Measurements from ENCODE around the gene RBM47. TPM values are rescaled to one million over a fixed set of nuclear protein-coding genes. Genes with fewer than 3 reads are reported as not detected.

RBM47 gene
- total RNA-seq (10 to 100 TPM in 1 of 2 donors, 1 to 10 TPM in 1; 6.0 to 13.6 TPM), polyA plus RNA-seq (ENCODE audit: insufficient read length in 2 of 2) (1 to 10 TPM; 1.6 to 2.0 TPM)
- long read RNA-seq, donor 1: 0 reads
- long read RNA-seq, donor 2: 0 reads
- long read RNA-seq, donor 3: 0 reads
- long read RNA-seq, donor 4: 0 reads

DNA sequence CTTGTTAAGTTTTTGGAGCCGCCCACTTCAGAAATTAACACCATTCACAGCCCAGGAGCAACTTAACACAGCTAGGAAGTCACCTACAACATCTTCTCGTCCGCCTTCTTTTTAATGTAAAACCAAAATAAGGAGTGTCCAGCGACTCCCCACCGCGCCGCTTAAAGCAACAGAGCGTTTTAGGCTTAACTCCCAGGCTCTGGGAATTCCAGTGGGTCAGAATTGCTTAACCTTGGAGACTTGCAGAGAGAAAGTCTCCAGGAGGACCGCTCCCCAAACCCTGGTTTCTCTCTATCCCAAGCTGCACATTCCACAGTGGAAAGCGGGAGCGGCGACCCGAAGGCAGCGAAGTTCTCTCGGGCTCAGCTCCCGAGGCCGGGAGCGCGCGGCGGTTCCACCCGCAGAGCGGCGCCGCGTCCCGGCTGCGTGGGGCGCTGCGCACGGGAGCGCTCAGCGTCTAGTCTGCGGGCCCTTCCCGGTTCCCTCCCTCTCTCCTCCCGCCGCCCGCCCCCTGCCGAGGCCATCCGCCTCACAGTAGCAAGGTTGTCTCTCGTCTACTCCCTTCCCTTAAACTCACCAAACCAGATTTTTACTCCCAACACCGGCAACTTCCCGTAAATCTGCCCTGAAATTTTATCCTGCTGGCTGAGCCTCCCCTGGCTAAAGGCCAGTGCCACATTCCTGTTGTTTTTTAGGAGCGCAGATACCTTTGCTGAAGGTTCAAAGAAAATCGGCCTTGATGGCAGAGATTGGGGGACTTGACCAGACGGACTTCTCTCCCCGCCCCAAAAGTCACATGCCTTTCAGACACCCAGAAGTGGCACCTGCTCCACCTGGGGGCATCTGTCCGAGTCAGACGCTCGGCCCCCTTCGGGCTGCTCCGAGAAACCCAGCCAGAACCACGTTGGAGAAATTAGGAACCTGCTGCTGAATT, at the start of gene RBM47:
Gene RBM47 (minus strand): TSS at position 464 of the 934 bp plus-strand sequence. CDS start 190,971 bp downstream, outside the sequence.
- DNase-seq (ENCODE audit: low read depth in 4 of 6, low spot score in 6 of 6): peak in 3 of 6 donors; percentile 17 to 68 (median 64)
- Histone ChIP-seq H3K9me3 (ENCODE audit: control insufficient read depth, insufficient read depth, low read length) (no peaks in the 10 kb centered on the region), H3K36me3 (ENCODE audit: control insufficient read depth, insufficient read depth, low read length) (no peaks in the 10 kb centered on the region), H3K27me3 (ENCODE audit: control insufficient read depth, insufficient read depth, low read length) (peaks cover 27% of the 10 kb centered on the region), H3K4me3 (ENCODE audit: low read depth, low read length) (peak within 1 kb of the TSS; percentile 30), H3K27ac (ENCODE audit: low read depth, low read length) (peak within 1 kb of the TSS; percentile 38), H3K4me1 (ENCODE audit: control insufficient read depth, insufficient read depth, low read length) (peaks cover 12% of the 10 kb centered on the region)
- under 1% methylated on average over 51 of the region's 53 CpGs for WGBS (ENCODE audit: insufficient coverage)

DNA sequence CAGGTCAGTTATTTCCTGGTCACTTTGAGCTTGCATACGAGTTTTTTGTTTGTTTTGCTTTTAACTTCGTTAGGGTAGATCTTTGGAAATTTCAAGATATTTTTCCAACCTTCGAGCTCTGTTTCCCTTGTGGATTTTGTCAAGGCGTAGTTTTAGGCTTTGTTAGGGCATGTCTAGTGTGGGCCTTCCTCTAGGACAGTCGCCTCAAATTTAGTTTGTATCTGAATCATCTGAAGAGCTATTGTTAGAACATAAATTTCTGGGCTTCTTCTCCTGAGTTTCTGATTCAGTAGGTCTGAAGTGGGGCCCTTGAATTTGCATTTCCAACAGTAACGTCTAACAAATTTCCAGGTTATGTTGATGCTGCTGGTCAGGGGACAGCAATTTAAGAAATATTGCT, 48.8 kb upstream of the RBM47 start:
- no peaks in the 10 kb centered on the region for H3K4me1 ChIP-seq (ENCODE audit: control insufficient read depth, insufficient read depth, low read length)
- no peak overlapping the region for H3K4me3 ChIP-seq (ENCODE audit: low read depth, low read length)
- 87% methylated on average over 3 of the region's 6 CpGs for WGBS (ENCODE audit: insufficient coverage)
- H3K27me3 ChIP-seq (ENCODE audit: control insufficient read depth, insufficient read depth, low read length): no peaks in the 10 kb centered on the region
- H3K27ac ChIP-seq (ENCODE audit: low read depth, low read length): no peak overlapping the region
- no peaks in the 10 kb centered on the region for H3K36me3 ChIP-seq (ENCODE audit: control insufficient read depth, insufficient read depth, low read length)
- no peak for DNase-seq (ENCODE audit: low read depth in 4 of 6, low spot score in 6 of 6)
- no peaks in the 10 kb centered on the region for H3K9me3 ChIP-seq (ENCODE audit: control insufficient read depth, insufficient read depth, low read length)

DNA sequence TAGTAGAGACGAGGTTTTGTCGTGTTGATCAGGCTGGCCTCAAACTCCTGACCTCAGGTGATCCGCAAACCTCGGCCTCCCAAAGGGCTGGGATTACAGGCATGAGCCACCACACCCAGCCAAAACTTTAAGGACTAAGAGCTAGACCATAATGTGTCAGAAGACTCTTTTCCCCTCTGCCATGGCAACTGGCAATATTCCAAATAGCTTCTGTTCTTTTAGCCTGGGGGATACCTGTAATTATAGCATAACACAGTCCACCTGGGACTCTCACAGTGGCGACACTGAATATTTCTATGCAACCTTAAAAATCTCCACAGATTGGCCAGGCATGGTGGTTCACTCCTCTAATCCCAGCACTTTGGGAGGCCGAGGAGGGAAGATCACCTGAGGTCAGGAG, 45.5 kb upstream of the RBM47 start:
- Histone ChIP-seq H3K27ac (ENCODE audit: low read depth, low read length) (no peak overlapping the region), H3K9me3 (ENCODE audit: control insufficient read depth, insufficient read depth, low read length) (no peaks in the 10 kb centered on the region), H3K4me3 (ENCODE audit: low read depth, low read length) (no peak overlapping the region), H3K27me3 (ENCODE audit: control insufficient read depth, insufficient read depth, low read length) (no peaks in the 10 kb centered on the region), H3K4me1 (ENCODE audit: control insufficient read depth, insufficient read depth, low read length) (no peaks in the 10 kb centered on the region), H3K36me3 (ENCODE audit: control insufficient read depth, insufficient read depth, low read length) (no peaks in the 10 kb centered on the region)
- WGBS (ENCODE audit: insufficient coverage): 95% methylated on average over 4 of the region's 6 CpGs
- DNase-seq (ENCODE audit: low read depth in 4 of 6, low spot score in 6 of 6): no peak

DNA sequence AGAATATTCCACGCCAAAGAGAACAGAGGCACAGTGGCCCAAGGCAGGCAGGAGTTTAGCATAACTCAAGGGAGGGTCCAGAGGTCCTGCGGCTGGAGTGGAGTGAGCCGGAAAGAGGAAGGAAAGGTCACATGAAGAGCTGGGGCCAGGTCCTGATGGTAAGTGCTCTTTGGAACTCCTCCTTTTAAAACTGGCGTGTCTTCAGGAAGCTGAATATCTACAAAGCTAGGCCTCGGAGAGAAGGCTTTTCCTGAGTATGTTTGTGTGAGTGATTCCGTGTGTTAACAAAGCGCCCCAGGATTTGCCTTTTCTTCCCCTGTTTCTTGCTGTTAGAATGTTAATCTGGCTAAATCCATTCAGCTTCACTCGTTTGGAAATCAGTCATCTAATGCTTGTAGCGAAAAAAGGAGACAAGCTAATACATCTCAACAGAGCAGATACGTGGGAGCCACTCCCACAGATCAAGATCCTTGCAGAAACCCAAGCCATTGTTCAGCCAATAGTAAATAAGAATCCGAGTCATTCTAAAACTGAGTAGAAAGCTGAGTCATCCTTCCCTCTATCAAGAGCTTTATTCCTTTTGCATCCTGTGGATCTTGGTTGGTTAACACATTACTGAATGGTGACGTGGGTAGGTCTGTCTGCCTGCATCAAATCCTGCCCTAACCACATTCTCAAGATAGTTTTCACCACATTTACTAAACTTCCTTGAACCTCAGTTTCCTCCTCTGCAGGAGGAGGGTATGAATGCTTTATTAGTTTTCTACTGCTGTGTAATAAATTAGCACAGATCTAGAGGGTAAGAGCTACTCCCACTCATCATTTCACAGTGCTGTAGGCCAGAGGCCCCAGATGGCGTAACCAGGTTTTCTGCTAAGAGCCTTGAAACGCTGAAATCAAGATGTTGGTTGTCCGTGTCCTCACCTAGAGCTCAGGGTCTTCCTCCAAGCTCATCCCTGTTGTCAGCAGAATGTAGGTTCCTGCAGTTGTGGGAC, 43.2 kb upstream of the RBM47 start:
- no peaks in the 10 kb centered on the region for H3K36me3 ChIP-seq (ENCODE audit: control insufficient read depth, insufficient read depth, low read length)
- WGBS (ENCODE audit: insufficient coverage): 49% methylated on average over 11 of the region's 15 CpGs
- H3K27ac ChIP-seq (ENCODE audit: low read depth, low read length): no peak overlapping the region
- no peaks in the 10 kb centered on the region for H3K4me1 ChIP-seq (ENCODE audit: control insufficient read depth, insufficient read depth, low read length)
- no peaks in the 10 kb centered on the region for H3K9me3 ChIP-seq (ENCODE audit: control insufficient read depth, insufficient read depth, low read length)
- no peak overlapping the region for H3K4me3 ChIP-seq (ENCODE audit: low read depth, low read length)
- peak in 2 of 6 donors; percentile 15 to 37 for DNase-seq (ENCODE audit: low read depth in 4 of 6, low spot score in 6 of 6)
- no peaks in the 10 kb centered on the region for H3K27me3 ChIP-seq (ENCODE audit: control insufficient read depth, insufficient read depth, low read length)

DNA sequence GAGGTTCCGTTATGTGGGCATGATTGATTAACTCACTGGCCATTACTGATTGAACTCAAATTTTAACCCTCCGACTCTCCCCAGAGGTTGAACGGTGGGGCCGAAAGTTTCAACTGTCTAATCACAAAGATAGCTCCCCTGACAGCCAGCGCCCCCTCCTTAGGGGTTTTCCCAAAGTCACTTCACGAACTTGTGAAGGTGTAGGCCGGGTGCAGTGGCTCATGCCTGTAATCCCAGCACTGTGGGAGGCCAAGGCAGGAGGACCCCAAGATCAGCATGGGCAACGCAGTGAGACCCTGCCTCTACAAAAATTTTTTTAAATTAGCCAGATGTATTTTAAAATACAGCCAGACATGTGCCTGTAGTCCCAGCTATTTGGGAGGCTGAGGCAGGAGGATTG, 39.8 kb upstream of the RBM47 start:
- no peak for DNase-seq (ENCODE audit: low read depth in 4 of 6, low spot score in 6 of 6)
- 92% methylated on average over 5 of the region's 8 CpGs for WGBS (ENCODE audit: insufficient coverage)
- H3K9me3 ChIP-seq (ENCODE audit: control insufficient read depth, insufficient read depth, low read length): no peaks in the 10 kb centered on the region
- no peak overlapping the region for H3K27ac ChIP-seq (ENCODE audit: low read depth, low read length)
- H3K4me3 ChIP-seq (ENCODE audit: low read depth, low read length): no peak overlapping the region
- H3K4me1 ChIP-seq (ENCODE audit: control insufficient read depth, insufficient read depth, low read length): no peaks in the 10 kb centered on the region
- no peaks in the 10 kb centered on the region for H3K36me3 ChIP-seq (ENCODE audit: control insufficient read depth, insufficient read depth, low read length)
- H3K27me3 ChIP-seq (ENCODE audit: control insufficient read depth, insufficient read depth, low read length): no peaks in the 10 kb centered on the region

DNA sequence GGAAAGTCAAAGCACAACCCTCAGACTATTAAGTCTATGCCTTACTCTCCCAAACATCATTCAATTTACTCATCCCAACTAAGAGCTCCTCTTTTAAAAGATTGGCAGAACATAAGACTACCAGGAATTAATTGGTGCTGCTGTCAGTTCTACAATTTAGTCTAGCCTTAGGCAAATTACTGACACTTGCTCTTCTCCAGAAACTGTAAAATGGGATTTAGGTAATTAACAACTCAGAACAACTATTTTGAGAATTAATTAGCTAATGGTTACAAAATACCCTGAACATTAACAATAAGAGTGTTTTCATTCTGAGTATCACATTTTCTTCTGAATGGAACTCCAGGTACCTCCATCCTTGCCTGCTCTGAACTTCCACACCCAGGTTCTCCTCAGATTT, 36.2 kb upstream of the RBM47 start:
- Histone ChIP-seq H3K4me1 (ENCODE audit: control insufficient read depth, insufficient read depth, low read length) (peaks cover 5% of the 10 kb centered on the region), H3K27me3 (ENCODE audit: control insufficient read depth, insufficient read depth, low read length) (no peaks in the 10 kb centered on the region), H3K9me3 (ENCODE audit: control insufficient read depth, insufficient read depth, low read length) (no peaks in the 10 kb centered on the region), H3K36me3 (ENCODE audit: control insufficient read depth, insufficient read depth, low read length) (no peaks in the 10 kb centered on the region), H3K27ac (ENCODE audit: low read depth, low read length) (no peak overlapping the region), H3K4me3 (ENCODE audit: low read depth, low read length) (no peak overlapping the region)
- DNase-seq (ENCODE audit: low read depth in 4 of 6, low spot score in 6 of 6): peak in 1 of 6 donors; percentile 35

DNA sequence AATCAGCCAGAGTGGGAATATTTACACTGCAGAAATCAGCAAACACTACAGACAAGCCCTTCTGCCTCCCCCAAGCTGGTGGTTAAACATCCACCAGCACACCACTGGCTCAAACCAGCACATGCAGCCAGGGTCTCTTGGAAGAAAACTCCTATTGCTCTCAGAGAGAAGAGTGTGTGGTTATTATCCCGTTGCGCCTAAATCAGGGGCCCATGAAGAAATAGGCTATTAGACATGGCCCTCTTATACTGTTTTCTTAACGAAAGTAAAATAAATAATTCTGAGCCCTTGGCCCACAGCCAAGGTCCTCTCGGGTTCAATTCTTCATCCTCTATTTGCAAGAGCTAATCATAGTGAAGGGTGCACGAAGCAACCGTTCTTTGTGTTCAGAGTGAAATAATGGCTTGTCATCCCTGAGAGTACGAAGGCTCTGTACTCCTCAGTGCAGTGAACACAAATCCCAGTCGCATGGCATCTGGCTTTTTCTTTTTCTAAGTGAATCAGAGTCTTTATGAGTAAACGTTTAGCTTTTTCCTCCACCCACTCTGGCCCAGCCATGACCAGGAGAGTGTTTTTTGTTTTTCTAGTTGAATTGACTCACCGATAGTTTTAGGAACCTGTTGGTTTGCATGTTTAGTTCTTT, 33.4 kb upstream of the RBM47 start:
- Histone ChIP-seq H3K9me3 (ENCODE audit: control insufficient read depth, insufficient read depth, low read length) (no peaks in the 10 kb centered on the region), H3K4me3 (ENCODE audit: low read depth, low read length) (no peak overlapping the region), H3K36me3 (ENCODE audit: control insufficient read depth, insufficient read depth, low read length) (no peaks in the 10 kb centered on the region), H3K27me3 (ENCODE audit: control insufficient read depth, insufficient read depth, low read length) (no peaks in the 10 kb centered on the region), H3K27ac (ENCODE audit: low read depth, low read length) (no peak overlapping the region), H3K4me1 (ENCODE audit: control insufficient read depth, insufficient read depth, low read length) (peaks cover 5% of the 10 kb centered on the region)
- DNase-seq (ENCODE audit: low read depth in 4 of 6, low spot score in 6 of 6): peak in 2 of 6 donors; percentile 28 to 73
- WGBS (ENCODE audit: insufficient coverage): 33% methylated on average over 3 of the region's 10 CpGs

DNA sequence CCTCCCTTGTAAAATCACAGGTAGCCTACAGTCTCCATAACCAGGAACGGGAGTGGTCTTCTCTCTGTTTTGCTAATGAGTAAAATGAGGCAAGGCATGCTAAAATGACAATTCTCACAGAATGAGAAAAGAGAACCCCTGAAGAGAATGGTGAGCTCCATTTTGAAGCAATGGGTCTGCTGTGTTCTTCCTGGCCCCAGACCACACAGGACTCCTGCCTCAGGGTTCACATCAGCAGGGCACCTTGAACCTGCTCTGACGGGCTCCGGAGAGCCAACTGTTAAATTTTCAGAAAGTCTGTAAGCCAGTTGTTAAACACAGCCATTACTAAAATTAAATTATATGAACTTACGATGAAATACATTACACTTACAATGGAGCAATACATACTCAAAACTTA, 32.1 kb upstream of the RBM47 start:
- WGBS (ENCODE audit: insufficient coverage): no CpG with 5 or more reads among the region's 4 CpGs
- no peaks in the 10 kb centered on the region for H3K36me3 ChIP-seq (ENCODE audit: control insufficient read depth, insufficient read depth, low read length)

More for the DNA sequence above, 32.1 kb upstream of the RBM47 start:
- no peak overlapping the region for H3K27ac ChIP-seq (ENCODE audit: low read depth, low read length)
- no peaks in the 10 kb centered on the region for H3K9me3 ChIP-seq (ENCODE audit: control insufficient read depth, insufficient read depth, low read length)
- H3K4me1 ChIP-seq (ENCODE audit: control insufficient read depth, insufficient read depth, low read length): peaks cover 5% of the 10 kb centered on the region
- H3K4me3 ChIP-seq (ENCODE audit: low read depth, low read length): no peak overlapping the region
- DNase-seq (ENCODE audit: low read depth in 4 of 6, low spot score in 6 of 6): no peak
- H3K27me3 ChIP-seq (ENCODE audit: control insufficient read depth, insufficient read depth, low read length): no peaks in the 10 kb centered on the region

Measured in spinal cord (tissue), 10 donors.